NK-92 (cell line): Measurements from ENCODE around the gene CNTN4.

ENCODE experiments used
- DNase-seq: peaks from one replicate; lab custom pipeline; 2025; ENCODE audit not compliant: unreplicated experiment; lab: John Stamatoyannopoulos, UW

Gene CNTN4

DNA sequence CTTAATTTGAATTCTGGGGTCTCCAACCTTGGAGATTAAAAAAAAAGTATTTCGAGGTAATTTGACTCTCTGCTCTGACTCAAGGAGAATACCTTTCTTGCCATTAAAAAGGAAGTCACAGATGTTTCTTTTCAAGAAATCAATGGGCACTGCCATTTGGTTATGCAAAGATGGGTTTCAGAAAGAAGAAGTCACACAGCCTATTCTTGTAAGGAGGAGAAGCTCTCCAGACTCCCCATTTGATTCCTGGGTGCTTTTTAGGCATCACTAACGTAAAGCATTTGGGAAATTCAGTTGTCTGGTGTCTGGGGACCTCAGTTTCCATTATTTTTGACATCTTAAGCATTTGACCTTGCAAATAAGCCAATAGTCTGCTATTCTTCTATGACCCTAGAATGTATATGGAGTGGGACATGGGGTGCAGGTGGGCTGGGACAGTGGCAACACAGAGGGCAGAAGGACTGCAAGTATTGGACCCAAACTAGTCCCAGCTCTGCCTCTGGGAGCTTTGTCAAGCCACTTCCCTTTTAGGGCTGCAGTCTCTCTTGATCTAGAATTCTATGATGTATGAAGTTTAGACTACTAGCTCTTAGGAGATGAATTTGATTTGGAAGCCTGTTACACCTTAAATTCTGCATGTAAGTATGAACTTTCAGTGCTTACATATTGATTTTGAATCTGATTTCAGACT is 983.7 kb downstream of the CNTN4 start:
- no peak for DNase-seq

DNA sequence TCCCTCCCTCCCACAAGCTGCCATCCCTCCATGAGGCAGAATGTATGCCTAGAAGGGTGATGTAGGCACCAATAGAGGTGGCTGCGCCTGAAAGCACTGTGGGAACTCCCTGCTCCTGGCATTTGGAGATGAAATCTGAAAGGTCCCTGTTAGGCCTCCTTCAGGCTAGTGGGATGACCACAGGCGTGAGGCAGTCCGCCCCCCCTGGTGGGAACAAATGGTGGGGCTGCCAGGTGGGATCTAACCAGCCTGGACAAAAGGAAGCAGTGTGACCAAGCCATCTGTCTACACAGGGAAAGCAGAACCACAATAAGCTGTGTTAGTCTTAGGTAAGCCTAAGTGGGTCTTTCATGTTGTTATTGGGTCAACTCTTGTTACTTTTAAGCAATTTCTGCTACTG is 986.2 kb downstream of the CNTN4 start:
- DNase-seq, result no peak

GRCh38 chr3:3085782-3086181 is 987.1 kb downstream of the CNTN4 start:
- no peak for DNase-seq

DNA sequence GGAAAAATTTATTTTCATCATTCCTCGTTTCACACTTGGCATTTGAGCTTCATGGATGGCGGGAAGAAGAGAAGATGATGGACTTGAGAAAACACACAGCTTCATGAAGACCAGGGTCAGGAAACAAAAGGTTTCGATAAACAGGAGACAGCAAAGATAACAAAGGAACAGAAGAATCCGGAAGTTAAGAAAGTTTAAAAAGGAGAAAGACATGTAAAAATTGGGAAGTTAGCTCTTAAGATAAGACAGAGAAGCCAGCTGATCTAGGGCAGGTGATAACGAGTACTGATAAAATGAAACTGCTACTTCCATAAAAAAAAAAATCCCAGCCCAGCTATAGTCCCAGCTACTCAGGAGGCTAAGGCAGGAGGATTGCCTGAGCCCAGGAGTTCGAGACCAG is 987.6 kb downstream of the CNTN4 start:
- DNase-seq, result no peak

GRCh38 chr3:3087279-3087678 is 988.6 kb downstream of the CNTN4 start:
- DNase-seq, result no peak

DNA sequence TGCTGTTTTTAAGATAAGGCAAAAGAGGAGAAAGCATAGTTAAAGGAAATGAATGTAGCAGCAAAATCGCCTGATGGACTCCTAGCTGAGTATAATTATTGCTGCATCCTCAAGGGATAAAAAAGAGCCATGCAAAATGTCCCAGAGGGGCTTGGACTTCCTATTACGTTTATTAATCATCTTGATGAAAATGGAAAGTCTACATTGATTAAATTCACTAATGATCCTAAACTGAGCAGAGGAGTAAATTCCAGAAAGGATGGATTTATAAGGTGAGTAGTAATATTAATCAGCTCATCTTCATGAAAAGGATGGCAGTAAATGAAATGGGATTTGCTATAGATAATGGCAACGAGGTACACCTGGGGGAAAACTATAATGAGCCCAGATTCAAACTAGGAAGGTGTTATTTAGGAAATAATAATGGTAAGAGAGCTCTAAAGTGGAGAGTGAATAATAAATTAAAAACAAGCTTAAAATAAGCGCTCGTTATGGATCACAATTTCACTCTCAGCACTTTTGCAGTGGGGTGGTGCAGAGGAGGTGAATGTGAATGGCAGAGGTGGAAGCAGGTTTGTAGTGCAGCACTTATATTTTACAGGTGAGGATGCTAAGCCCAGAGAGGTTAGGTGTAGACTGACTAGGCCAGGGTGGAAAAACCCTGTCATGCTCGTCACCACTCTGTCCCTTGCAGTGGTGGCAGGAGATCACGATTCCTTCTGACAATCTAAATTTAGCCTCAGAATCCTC is 989.2 kb downstream of the CNTN4 start:
- no peak for DNase-seq

GRCh38 chr3:3089017-3089416 is 990.4 kb downstream of the CNTN4 start:
- DNase-seq, result no peak

DNA sequence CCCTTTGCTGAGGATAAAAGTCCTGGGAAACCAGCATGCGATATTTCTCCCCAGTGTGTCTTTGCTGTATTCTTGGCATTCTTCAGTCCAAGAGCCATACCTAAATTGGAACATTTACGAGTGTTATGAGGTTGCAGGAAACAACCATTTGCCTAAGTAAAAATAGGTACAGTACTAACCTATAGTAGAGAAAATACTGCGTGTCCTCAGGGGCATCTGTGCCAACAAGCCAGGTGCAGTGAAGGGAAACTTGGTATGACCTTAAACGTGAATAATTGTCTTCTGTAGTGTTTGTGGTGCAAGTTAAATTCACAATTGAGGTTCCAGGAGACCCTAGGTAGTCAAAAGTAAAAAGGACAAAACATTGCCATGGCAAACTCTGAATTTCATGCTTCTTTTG is 999.3 kb downstream of the CNTN4 start:
- no peak for DNase-seq

- no peak for DNase-seq
Observed at GRCh38 chr3:3101660-3102458, 1003.2 kb downstream of the CNTN4 start.

DNA sequence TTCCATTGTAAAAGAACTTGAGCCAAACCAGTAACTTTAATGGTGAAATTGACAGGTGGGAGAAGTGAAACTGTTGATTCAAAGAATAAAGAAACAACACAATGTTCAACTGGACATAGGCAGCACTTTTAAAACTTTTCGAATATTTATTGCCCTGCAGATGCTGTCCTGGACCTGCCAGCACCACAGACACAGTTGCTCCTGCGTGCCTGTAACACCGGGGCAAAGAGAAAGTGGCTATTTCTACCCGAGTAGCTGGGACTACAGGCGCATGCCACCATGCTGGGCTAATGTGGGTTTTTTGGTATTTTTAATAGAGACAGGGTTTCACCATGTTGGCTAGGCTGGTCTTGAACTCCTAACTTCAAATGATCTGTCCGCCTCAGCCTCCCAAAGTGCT is 1004.1 kb downstream of the CNTN4 start:
- no peak for DNase-seq

- no peak for DNase-seq
Observed at GRCh38 chr3:3105246-3105645, 1006.6 kb downstream of the CNTN4 start.

DNA sequence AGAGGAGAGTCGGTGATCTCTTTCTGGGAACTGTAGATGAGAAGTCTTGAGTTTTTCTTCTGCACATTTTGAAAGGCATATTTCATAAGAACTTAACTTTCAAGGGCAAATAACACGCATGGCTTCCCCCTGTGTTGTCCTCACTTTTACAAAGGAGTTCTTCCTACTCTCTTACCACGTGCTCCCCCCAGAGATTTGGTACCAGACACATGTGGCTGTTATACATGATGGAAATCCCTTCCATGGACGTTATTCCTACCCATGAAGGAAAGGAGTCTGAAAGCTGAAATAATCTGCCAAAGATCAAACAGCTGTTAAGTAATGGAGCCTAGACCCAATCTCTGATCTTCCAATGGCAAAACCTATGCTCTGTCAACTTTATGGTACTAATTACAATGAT is 1007.1 kb downstream of the CNTN4 start:
- no peak for DNase-seq

DNA sequence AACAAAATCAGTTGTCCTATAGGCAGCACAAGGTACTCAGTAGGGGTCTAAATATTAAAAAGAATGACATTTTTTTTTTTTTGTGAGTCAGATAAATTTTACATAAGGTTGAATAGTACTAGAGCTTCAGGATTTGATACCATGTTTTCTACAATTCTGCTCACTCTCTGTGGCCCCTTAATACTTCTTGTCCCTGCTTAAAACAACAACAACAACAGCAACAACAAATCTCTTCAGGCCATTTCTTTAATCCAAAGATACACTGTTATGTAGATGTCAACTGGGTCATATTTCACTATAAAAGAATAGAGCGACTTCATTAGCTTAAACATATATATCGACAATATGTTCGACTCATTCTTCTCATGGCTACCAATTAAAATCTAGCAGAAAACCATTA is 1008.5 kb downstream of the CNTN4 start:
- no peak for DNase-seq
